Peyer's patch (tissue), 4 donors: ENCODE results near the gene HSBP1. TPM values are rescaled to one million over a fixed set of nuclear protein-coding genes. Genes with fewer than 3 reads are reported as not detected.

ENCODE experiments used
- DNase-seq, 3 donors: peaks; one replicate each; pipeline ENCODE4 v3.0.0-alpha.2; 2017 to 2019
- H3K27ac ChIP-seq, 4 donors: fragments of 200-600 bp; sonication (generic); one replicate each; pipeline ENCODE4 v1.5.1; 2016 to 2019
- H3K27me3 ChIP-seq, 2 donors: fragments of 200-600 bp; sonication (generic); one replicate each; pipeline ENCODE4 v1.5.1; 2019
- H3K36me3 ChIP-seq, 3 donors: fragments of 200-600 bp; sonication (generic); one replicate each; pipeline ENCODE4 v1.5.1; 2016 to 2019
- H3K4me1 ChIP-seq, 4 donors: fragments of 200-600 bp; sonication (generic); one replicate each; pipeline ENCODE4 v1.5.1; 2016 to 2019
- H3K4me3 ChIP-seq, 4 donors: fragments of 200-600 bp; sonication (generic); 1 replicate in 3 of 4; 2 replicates in 1 of 4; pipeline ENCODE4 v1.5.1; 2016 to 2019; ENCODE audit warnings: mild to moderate bottlenecking in 1 of 4
- H3K9me3 ChIP-seq, 4 donors: fragments of 200-600 bp; sonication (generic); one replicate each; pipeline ENCODE4 v1.5.1; 2016 to 2019; ENCODE audit warnings: mild to moderate bottlenecking in 1 of 4
- CTCF ChIP-seq, 6 experiments: fragments of 450-650 bp in 4 of 6; fragments of 200-600 bp in 2 of 6; sonication (generic) in 1 of 6; IDR thresholded peaks; one replicate each; pipeline ENCODE4 v1.5.1; 2017 to 2019; ENCODE audit warnings: antibody characterized with exemption in 6 of 6, mild to moderate bottlenecking in 3 of 6, moderate library complexity in 1 of 6
- POLR2A ChIP-seq, 2 donors: fragments of 450-650 bp; IDR thresholded peaks; one replicate each; pipeline ENCODE4 v1.5.1; 2017; ENCODE audit warnings: antibody characterized with exemption in 2 of 2, mild to moderate bottlenecking in 2 of 2, moderate library complexity in 2 of 2
- total RNA-seq, 4 donors: library from RNA; depleted of rRNA; stranded (reverse); fragments of >200 nt; gene quantifications; one replicate each; pipeline ENCODE4 v1.1.0, GENCODE V29; 2016

Gene HSBP1
- total RNA-seq, 4 donors from 2014 or later, result 12.4 to 19.0 (median 18.1) TPM

- H3K4me3 ChIP-seq, result no peak overlapping the region
- H3K36me3 ChIP-seq, result no peaks in the 10 kb centered on the region
- H3K27me3 ChIP-seq, result no peaks in the 10 kb centered on the region
- no peak for DNase-seq
- no peaks in the 10 kb centered on the region for H3K4me1 ChIP-seq
- no peak for TF ChIP-seq CTCF (IDR thresholded peaks at IDR 0.05)
- TF ChIP-seq POLR2A (IDR thresholded peaks at IDR 0.05), result no peak
- no peak overlapping the region for H3K27ac ChIP-seq
- no peaks in the 10 kb centered on the region for H3K9me3 ChIP-seq
Measured at GRCh38 chr16:83863682-83864081, 55.9 kb downstream of the HSBP1 start.

Other genes with a start within 250 kb of the HSBP1 start
- gene MLYCD, start 91.1 kb downstream of the HSBP1 start, total RNA-seq, result 10 to 100 TPM; 13.5 to 31.4 (median 31.0) TPM
- gene OSGIN1, start 145.3 kb downstream of the HSBP1 start, total RNA-seq, result 10 to 100 TPM; 17.3 to 99.7 (median 75.2) TPM
- 1 to 10 TPM in 1 of 4 donors, not detected in 3; 1.2 TPM for gene NECAB2, start 160.3 kb downstream of the HSBP1 start, total RNA-seq
- gene SLC38A8, start 234.8 kb downstream of the HSBP1 start, total RNA-seq, result not detected